ENCODE results near the gene CLPX. TPM values are rescaled to one million over a fixed set of nuclear protein-coding genes. Genes with fewer than 3 reads are reported as not detected.

The CLPX gene
- total and polyA plus RNA-seq, 2 donors (not counting 1 experiment from before 2014, with no cell fraction given) = 16.6 to 54.5 TPM

DNA sequence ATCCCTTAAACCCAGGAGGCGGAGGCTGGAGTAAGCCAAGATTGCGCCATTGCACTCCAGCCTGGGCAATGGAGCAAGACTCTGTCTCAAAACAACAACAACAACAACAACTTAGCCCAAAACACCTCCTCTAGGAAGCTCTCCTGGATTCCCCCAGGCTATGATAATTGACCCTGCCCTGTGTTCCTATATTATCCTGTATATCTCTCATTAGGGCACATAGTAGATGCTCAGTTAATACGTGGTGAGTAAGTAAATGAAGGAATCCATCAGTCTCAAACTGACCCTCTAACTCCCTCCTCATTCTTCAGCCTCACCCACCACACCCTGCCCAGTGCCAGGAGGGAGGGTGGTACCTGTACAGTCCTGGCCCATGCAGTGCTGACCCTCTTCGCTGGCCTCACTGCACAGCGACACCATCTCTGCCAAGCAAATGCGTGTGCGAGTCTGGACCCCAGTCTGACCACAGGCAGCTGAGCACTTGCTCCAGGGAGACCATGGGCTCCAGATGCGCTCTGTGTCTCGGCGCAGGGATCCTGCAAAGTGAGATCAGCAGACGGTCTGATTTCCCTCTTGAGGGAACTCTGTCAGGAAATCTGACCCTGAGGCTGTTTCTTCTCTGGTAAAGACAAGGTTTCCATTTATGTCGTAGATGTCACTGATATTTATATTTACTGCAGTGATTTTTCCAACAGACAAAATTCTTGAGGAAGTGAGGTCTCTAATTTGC, 20.0 kb upstream of the CLPX start:
- Histone ChIP-seq H3K9ac (ENCODE audit: low read length) (no peak overlapping the region), H3K27ac (ENCODE audit: low read length in 2 of 2) (no peak overlapping the region), H3K36me3 (replicated peaks in 1 of 2; ENCODE audit: control extremely low read depth in 1 of 2, control insufficient read depth in 1 of 2, extremely low read depth in 1 of 2, insufficient read depth in 2 of 2, low read length in 1 of 2) (no peaks in the 10 kb centered on the region), H2AFZ (ENCODE audit: insufficient read depth, low read depth, low read length, poor library complexity, severe bottlenecking) (no peak overlapping the region), H3K4me1 (ENCODE audit: control insufficient read depth in 2 of 2, insufficient read depth in 2 of 2, low read length in 2 of 2) (no peaks in the 10 kb centered on the region), H4K20me1 (ENCODE audit: control insufficient read depth, insufficient read depth, low read length, poor library complexity, severe bottlenecking) (no peaks in the 10 kb centered on the region), H3K4me2 (replicated peaks; ENCODE audit: low read depth, low read length, poor library complexity, severe bottlenecking) (no peak overlapping the region), H3K4me3 (ENCODE audit: control extremely low read depth in 1 of 5, extremely low read depth in 1 of 5, insufficient read depth in 1 of 5, low read depth in 2 of 5, low read length in 4 of 5) (no peak overlapping the region), H3K9me3 (ENCODE audit: control extremely low read depth in 1 of 3, control insufficient read depth in 2 of 3, insufficient read depth in 1 of 3, low read length in 2 of 3) (no peaks in the 10 kb centered on the region), H3K79me2 (ENCODE audit: control insufficient read depth, insufficient read depth, low read length) (no peaks in the 10 kb centered on the region), H3K27me3 (replicated peaks in 1 of 4; ENCODE audit: control extremely low read depth in 1 of 4, control insufficient read depth in 3 of 4, insufficient read depth in 4 of 4, low read length in 3 of 4) (no peaks in the 10 kb centered on the region)
- peaks cover 11% of the 10 kb centered on the region for H3K27me3 Mint-ChIP-seq
- H3K4me1 Mint-ChIP-seq = no peaks in the 10 kb centered on the region
- H3K4me3 Mint-ChIP-seq = no peak overlapping the region
- intact Hi-C loops (cut with micrococcal nuclease) = no loop called here
- CTCF ChIA-PET = no interaction called here
- DNase-seq (no peak), ATAC-seq (ENCODE audit: low read depth) (no peak)
- no peak for TF ChIP-seq EZH2 (IDR thresholded peaks at IDR 0.05; ENCODE audit: borderline replicate concordance, insufficient read depth, low read depth, low read length, poor library complexity, severe bottlenecking)
- no peak for TF ChIP-seq CTCF (IDR thresholded peaks at IDR 0.05)
- WGBS (ENCODE audit: insufficient coverage) = 97% methylated on average over 9 of the region's 12 CpGs
- POLR2A ChIA-PET = no interaction called here
- H3K9me3 Mint-ChIP-seq (ENCODE audit: insufficient read depth) = no peaks in the 10 kb centered on the region
- no peak overlapping the region for H3K27ac Mint-ChIP-seq

- H3K27me3 Mint-ChIP-seq = peaks cover 11% of the 10 kb centered on the region
- POLR2A ChIA-PET = no interaction called here
- CTCF ChIA-PET = no interaction called here
Observed at GRCh38 chr15:65204236-65204930, 19.2 kb upstream of the CLPX start.

More at GRCh38 chr15:65204236-65204930, 19.2 kb upstream of the CLPX start:
- Histone ChIP-seq H3K4me1 (ENCODE audit: control insufficient read depth in 2 of 2, insufficient read depth in 2 of 2, low read length in 2 of 2) (no peaks in the 10 kb centered on the region), H3K9me3 (ENCODE audit: control extremely low read depth in 1 of 3, control insufficient read depth in 2 of 3, insufficient read depth in 1 of 3, low read length in 2 of 3) (no peaks in the 10 kb centered on the region), H3K36me3 (replicated peaks in 1 of 2; ENCODE audit: control extremely low read depth in 1 of 2, control insufficient read depth in 1 of 2, extremely low read depth in 1 of 2, insufficient read depth in 2 of 2, low read length in 1 of 2) (no peaks in the 10 kb centered on the region), H4K20me1 (ENCODE audit: control insufficient read depth, insufficient read depth, low read length, poor library complexity, severe bottlenecking) (no peaks in the 10 kb centered on the region), H2AFZ (ENCODE audit: insufficient read depth, low read depth, low read length, poor library complexity, severe bottlenecking) (no peak overlapping the region), H3K79me2 (ENCODE audit: control insufficient read depth, insufficient read depth, low read length) (no peaks in the 10 kb centered on the region), H3K4me3 (ENCODE audit: control extremely low read depth in 1 of 5, extremely low read depth in 1 of 5, insufficient read depth in 1 of 5, low read depth in 2 of 5, low read length in 4 of 5) (no peak overlapping the region), H3K4me2 (replicated peaks; ENCODE audit: low read depth, low read length, poor library complexity, severe bottlenecking) (no peak overlapping the region), H3K27ac (ENCODE audit: low read length in 2 of 2) (no peak overlapping the region), H3K9ac (ENCODE audit: low read length) (no peak overlapping the region), H3K27me3 (replicated peaks in 1 of 4; ENCODE audit: control extremely low read depth in 1 of 4, control insufficient read depth in 3 of 4, insufficient read depth in 4 of 4, low read length in 3 of 4) (no peaks in the 10 kb centered on the region)
- WGBS (ENCODE audit: insufficient coverage) = 96% methylated on average over 5 of the region's 6 CpGs
- Mint-ChIP-seq H3K4me1 (no peaks in the 10 kb centered on the region), H3K9me3 (ENCODE audit: insufficient read depth) (no peaks in the 10 kb centered on the region), H3K4me3 (no peak overlapping the region), H3K27ac (no peak overlapping the region)
- TF ChIP-seq CTCF (IDR thresholded peaks at IDR 0.05) = no peak
- TF ChIP-seq EZH2 (IDR thresholded peaks at IDR 0.05; ENCODE audit: borderline replicate concordance, insufficient read depth, low read depth, low read length, poor library complexity, severe bottlenecking) = no peak
- intact Hi-C loops (cut with micrococcal nuclease) = no loop called here
- ATAC-seq (ENCODE audit: low read depth) (no peak), DNase-seq (no peak)
